ENCODE measurements around the gene ATG12.

- no peak for TF ChIP-seq CTCF (IDR thresholded peaks at IDR 0.05)
- TF ChIP-seq POLR2A (IDR thresholded peaks at IDR 0.05) = no peak
- no peak for TF ChIP-seq POLR2AphosphoS5 (IDR thresholded peaks at IDR 0.05)
- no peak for TF ChIP-seq EP300 (IDR thresholded peaks at IDR 0.05)
Measured at GRCh38 chr5:115811406-115811805, 30.0 kb downstream of the ATG12 start.

All from upper lobe of left lung (tissue), 4 donors.